Fibroblast of lung (primary cell): ENCODE data around the gene ZC3H15.

Experiments
- CTCF ChIP-seq, 2 donors: IDR thresholded peaks in 1 of 2; conservative IDR thresholded peaks in 1 of 2; 1 replicate in 1 of 2; 2 replicates in 1 of 2; pipeline ENCODE4 v1.5.1; 2011 to 2012; ENCODE audit warnings: low read length in 2 of 2, control low read depth in 1 of 2, inconsistent platforms in 1 of 2, low read depth in 1 of 2, mild to moderate bottlenecking in 1 of 2
- EZH2 ChIP-seq: IDR thresholded peaks from 2 replicates; pipeline ENCODE4 v1.5.1; 2012; ENCODE audit warnings: low read length, control low read depth, mild to moderate bottlenecking; ENCODE audit errors: missing control alignments

DNA sequence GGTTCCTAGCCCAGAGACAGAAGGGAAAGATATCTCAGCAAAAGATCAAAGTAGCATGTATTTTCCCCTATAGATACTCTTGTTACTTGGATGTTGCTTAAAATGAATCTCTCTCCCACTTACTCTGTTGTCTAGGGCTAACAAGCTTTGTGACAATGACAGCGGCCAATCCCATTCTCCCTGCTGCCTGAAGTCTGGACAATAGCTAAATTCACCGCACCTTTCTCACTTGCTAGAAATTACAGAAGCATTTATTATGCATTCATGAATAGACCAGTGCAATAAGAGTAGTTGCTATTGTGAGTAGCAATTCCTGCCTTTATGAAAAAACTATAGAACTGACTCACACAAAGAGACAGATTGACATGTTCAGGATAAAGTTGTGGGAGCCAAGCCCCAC lies 42.2 kb upstream of the ZC3H15 start:
- TF ChIP-seq CTCF (conservative IDR thresholded peaks at IDR 0.05 in 1 of 2, IDR thresholded peaks at IDR 0.05 in 1 of 2; ENCODE audit: low read depth in 1 of 2, low read length in 2 of 2) (no peak), EZH2 (no peak)
